GM10847 (cell line): ENCODE results near the gene LPXN.

ENCODE experiments used
- POLR2A ChIP-seq: IDR thresholded peaks from 2 replicates; pipeline ENCODE4 v1.6.1; 2011; ENCODE audit not compliant: insufficient read length; ENCODE audit errors: extremely low read depth

The LPXN gene

DNA sequence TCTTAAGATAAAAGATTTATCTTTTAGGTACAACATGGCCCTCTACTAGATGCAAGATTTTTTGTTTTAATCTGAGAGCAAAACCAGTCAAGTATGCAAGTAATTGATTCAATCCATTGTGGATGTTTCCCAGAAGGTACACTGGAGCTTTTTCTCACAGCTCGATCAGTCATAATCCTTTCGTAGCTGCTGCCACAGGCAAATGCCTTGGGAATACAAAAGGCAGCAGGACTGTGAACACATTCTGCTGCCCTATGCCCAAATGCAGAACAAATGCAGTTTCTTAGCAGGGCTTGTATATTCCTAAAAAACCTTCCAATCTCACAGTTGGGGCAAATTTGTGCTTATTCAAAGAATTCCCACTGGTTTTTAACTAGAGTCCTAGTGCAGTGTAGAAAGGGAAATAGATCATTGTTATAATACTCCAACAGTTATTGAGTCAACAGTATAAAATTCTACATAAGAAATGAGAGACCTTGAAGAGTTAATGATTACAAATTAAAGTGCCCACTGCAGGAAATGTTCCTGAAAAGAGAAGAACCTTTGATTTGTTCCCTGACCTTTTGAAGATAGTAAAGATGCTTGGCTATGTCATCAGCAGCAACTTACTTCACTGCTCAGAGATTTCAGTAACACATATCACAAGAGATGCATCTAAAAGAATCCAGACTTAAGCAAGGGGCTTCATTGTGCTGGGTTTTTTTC is 14.1 kb downstream of the LPXN start:
- no peak for TF ChIP-seq POLR2A

DNA sequence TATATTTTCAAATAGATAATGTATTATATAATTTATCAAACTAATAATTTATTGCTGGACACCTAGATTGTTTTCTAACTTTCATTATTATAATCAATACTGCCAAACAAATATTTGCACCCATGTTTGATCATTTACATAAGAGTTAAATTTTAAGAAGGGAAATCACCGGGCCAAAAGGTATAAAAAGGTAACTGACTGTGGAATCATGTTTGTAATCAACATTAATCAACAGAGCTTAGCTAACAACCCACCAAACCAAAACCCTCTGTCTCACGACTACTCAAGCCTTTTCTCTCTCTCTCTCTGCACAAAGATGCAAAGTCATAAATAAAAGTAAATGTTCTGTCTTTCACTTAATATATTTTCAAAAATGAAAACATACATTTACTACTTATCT is 14.8 kb downstream of the LPXN start:
- TF ChIP-seq POLR2A: no peak

DNA sequence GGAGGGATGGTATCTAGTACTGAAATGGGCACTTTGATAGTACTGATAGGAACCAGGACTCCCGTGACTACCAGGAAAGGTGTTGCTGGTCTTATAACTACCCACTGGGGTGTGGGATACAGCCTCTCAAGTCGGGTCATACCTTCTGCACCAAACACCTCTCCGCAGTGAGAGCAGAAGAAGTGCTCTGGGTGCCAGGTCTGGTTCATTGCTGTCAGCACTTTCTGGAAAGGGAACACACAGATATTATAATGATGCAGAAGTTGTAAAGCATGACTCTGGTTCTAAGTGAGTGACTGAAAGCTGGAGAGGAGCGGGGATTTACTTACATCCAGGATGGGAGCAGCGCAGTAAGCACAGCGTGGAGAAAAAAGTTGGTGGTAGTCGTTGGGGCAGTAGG is 26.0 kb downstream of the LPXN start:
- no peak for TF ChIP-seq POLR2A

DNA sequence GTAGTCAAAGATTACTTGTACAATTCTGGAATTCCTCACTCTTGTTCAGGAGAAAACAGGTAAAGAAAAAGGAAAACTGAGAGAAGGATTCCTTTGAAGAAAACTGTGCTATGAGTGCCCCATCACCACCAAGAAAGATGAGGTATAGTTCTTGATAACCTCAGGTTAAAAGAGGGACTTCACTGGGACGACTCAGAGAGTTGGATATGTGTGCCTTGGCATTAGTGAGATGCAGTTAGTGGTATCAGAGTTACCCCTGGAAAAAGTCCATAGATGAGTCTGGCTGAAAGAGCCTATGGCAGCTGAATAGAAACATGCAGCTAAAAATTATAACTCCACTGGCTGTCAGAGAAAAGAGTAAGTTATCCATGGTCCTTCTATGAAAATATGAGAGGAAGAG is 28.8 kb downstream of the LPXN start:
- no peak for TF ChIP-seq POLR2A

DNA sequence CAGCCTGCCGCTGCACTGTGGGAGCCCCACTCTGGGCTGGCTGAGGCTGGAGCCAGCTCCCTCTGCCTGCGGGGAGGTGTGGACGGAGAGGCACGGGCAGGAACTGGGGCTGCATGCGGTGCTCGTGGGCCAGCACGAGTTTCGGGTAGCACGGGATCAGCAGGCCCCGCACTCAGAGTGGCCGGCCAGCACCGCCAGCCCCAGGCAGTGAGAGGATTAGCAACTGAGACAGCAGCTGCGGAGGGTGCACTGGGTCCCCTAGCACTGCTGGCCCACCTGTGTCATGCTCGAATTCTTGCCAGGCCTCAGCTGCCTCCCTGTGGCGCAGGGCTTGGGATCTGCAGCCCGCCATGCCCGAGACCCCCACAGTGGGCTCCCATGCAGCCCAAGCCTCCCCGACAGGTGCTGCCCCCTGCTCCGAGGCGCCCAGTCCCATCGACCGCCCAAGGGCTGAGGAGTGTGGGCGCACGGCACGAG is 43.8 kb downstream of the LPXN start:
- no peak for TF ChIP-seq POLR2A

DNA sequence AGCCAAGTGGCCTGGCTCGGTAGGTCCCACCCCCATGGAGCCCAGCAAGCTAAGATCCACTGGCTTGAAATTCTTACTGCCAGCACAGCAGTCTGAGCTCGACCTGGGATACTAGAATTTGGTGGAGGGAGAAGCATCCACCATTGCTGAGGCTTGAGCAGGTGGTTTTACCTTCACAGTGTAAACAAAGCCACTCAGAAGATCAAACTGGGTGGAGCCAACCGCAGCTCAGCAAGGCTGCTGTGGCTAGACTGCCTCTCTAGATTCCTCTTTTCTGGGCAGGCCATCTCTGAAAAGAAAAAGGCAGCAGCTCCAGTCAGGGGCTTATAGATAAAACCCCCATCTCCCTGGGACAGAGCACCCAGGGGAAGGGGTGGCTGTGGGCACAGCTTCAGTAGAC is 45.4 kb downstream of the LPXN start:
- no peak for TF ChIP-seq POLR2A

DNA sequence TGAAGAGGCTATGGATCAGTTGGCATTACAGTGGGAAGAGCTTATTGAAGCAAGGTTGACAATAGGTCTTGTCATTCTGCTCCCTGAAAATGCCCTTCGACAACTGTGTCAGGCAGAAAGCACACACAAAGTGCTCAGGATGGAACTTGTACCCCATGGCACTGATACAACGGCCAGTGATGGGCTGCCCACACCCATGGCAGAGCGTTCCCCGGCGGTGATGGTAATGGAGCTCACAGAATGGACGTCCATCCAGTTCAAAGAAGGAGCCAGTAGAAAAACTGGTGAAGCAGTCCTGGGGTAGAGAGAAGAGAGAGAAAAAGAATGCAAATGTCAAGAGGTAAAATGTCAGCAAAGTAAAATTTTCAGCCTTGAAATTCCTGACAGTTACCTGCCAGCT is 48.2 kb downstream of the LPXN start:
- no peak for TF ChIP-seq POLR2A

DNA sequence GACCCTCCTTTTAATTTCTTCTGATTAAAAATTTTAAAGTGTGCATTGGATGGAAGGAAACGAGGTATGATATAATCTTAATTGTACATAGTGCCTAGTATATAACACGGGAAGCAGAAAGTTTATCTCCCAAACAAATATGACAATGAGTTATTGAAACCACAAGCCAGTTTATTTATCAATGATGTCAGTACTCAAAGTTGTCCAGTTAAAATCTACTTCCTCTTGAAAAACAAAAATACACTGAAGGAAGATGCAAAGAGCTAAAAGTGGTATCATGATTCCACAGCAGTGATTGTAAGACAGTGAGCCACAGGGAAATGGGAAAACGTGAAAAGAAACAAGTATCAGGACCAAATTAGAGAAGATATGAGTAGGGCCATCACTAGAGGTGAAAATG is 48.9 kb downstream of the LPXN start:
- TF ChIP-seq POLR2A: no peak

DNA sequence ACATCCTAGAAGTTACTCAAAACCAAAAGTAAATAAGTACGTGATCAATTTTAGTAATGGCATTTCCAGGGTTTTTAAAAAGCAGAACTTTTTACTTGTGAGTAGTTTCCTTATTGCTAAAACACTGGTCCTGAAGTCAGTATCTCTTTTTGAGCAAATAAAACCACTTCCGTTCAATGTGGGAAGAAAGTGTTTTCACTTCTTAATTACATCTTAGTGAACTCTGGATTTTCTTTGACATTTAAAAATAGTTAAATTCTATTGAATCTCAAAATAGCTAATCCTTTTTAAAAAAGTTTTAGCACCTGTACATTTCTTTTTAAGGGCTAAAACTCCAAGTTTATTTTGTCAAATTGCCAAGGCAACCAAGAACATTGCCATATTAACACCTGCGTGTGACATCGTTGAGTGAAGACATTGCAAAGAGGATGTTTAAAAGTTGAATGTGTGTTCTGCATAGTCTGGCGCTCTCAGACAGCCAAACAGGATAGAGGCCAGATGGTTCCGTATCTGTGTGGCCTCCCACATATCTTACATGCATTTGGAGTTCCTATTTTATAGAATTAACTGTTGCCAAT is 50.5 kb downstream of the LPXN start:
- no peak for TF ChIP-seq POLR2A

DNA sequence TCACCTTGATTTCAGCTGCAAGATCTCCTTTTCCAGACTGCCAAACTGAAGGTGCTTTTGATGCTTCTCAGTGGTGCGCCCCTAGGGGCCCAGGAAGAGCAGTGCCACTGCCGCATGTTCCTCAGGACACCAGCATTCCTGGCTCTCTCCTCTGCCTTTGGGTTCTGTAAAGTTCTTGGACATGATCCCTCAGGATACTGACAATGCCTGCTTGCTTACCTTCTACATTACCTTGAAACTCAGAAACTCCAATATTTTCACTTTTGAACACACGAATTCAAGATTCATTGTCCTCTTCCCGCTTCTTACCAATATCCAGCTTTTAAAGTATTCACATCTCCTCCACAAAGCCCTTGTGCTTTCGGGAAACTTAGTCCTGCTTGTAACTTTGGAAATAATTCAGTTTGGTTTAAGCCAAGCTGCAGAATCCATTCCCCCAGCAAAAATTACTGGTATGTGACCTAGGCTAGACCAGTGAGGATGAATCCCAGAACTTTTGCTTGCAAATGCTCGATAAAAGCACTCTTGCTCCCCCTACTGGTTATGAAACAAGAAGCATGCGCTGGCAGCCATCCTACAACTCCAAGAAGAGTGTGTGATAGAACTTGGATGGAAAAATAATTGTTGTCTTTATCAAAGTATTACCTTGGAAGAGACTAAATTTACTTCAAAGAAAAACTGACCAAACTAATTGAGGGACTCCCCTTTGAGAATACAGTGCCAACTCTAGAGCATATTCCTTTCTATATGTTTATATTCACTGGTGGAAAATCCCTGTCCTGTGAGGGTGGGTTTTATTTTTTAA is 51.2 kb downstream of the LPXN start:
- no peak for TF ChIP-seq POLR2A

DNA sequence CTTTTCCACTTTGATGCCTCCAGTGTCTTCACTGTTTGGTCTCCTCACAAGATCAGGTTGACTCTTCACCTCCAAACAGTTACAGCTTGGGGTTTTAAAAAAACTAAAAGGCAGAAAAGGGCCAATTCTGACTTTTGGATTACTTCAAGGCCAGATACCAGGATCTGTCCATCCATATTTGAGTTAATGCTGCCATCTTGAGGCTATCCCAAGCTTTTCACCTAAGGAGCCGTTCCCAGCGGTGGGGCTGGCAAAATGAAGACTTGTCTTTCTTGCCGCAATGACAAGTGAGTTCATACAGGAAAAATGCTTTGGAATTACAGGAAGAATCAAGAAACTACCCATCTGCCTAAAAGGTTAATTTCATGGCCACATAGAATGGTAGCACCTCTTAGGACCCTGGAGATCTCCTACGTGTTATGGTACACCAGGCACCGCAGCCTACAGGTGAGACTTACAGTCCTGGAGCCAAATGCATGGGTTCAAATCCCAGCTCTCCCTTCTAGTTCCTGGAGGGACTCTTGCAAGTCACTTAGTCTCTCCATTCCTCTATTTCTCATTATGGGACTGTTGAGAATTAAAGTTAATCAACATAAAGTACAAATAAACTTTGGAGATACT is 61.8 kb downstream of the LPXN start:
- TF ChIP-seq POLR2A: no peak

DNA sequence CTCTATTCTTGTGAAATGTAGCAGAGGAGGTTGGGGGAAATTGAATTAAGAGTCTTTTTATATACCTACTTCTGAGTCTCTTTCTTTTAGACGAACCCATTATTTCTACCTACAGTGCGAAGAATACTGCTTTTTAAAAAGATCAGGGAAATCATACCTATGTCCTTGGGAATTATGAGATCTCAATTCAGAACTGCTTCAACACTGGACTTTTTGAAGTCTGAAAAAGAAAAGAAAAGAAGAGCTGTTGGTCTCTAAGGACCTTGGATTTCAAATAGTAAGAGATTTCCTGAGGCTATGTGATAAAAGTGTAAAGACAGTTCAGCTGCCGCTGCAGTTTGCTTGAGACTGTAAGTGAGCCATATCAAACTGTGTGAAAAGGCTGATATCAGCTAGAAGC is 64.0 kb downstream of the LPXN start:
- TF ChIP-seq POLR2A: no peak

DNA sequence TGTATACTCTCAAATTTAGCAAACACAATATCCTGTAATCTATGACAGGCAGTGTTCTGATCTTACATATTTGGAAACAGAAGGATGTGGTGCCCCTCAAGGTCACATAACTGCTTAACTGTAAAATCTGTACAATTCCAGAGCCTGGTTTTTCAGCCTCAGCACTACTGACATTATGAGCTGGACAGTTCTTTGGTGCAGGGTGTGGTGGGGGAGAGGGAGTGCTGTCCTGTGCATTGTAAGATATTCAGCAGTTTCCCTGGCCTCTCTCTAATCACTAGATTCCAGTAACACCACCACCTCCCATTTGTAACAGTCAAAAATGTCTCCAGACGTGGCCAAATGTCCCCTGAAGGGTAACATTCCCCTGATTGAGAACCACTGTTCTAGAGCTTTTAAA is 65.9 kb downstream of the LPXN start:
- TF ChIP-seq POLR2A: no peak

DNA sequence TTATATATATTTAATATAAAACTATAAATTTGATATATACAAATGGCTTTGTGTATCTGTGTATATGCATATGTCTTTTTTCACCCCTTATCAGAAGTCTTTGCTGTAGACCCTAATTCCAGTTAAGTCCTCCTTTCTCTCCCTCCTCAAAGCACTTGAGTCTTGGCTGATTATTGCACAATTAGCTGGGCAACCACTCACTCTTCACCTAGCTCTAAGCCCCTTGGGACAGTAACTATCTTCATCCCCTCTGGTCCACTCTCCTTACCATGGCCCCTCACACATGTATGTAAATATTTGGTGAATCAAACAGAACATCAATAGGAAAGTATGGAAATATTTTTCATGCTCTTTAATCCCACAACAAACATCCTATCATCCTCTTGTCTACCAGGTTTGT is 66.8 kb downstream of the LPXN start:
- no peak for TF ChIP-seq POLR2A

DNA sequence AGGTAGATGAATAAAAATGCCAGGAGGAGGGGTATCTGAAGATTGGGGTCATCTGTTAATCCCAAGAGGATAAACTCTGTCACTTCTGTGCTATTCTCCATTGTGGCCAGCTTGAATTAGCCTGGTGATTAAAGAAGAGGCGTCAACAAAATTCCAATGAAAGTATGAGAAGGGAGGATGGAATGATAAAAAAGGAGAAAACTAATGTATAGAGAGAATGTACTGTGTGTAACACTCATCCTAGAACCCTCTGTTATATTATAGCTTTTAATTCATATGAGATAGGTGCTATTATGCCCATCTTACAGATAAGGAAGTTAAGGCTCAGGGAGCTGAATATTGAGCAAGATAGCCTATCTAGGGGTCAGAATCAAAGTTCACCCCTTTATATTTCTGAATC is 67.7 kb downstream of the LPXN start, which contains the start of gene OR5B21:
OR5B21 (minus strand) TSS at position 101 of the 400 bp plus-strand sequence; CDS start at position 101, 0 bp downstream.
- TF ChIP-seq POLR2A: no peak

DNA sequence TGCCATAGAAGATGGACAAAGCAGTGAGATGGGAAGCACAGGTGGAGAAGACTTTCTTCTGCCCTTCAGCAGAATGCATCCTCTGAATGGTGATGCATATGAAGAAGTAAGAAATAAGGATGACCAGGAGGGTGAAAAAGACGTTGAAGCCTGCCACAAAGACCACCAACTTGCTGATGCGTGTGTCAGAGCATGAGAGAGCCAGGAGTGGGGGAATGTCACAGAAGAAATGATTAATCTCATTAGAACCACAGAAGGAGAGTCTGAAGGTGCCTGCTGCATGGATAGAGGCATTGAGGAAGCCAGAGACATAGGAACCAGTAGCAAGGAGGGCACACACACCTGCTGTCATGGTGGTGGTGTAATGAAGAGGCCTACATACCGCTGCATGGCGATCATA is 68.3 kb downstream of the LPXN start:
- no peak for TF ChIP-seq POLR2A
